Stimulated activated CD8-positive, alpha-beta memory T cell treated with anti-CD3 and anti-CD28 coated beads, Interleukin-4, amount 100 ng/mL, for 4 hours (primary cell): ENCODE data around the gene SH3RF1.
"Not testable (repeated sequence)": the region's sequence is repeated elsewhere in the genome, so short reads cannot be mapped to it uniquely, and the experiment has no call there.

Experiments used
- DNase-seq, 2 donors: peaks; one replicate each; pipeline ENCODE4 v3.0.0-alpha.2; 2020; ENCODE audit warnings: low read depth in 2 of 2, low spot score in 1 of 2

The SH3RF1 gene

GRCh38 chr4:169202145-169202699, 68.5 kb downstream of the SH3RF1 start:
- no peak for DNase-seq

GRCh38 chr4:169201222-169202144, 69.3 kb downstream of the SH3RF1 start:
- DNase-seq: no peak

- DNase-seq: no peak
These were observed 70.3 kb downstream of the SH3RF1 start for GRCh38 chr4:169200361-169201030.

GRCh38 chr4:169199184-169199583, 71.6 kb downstream of the SH3RF1 start:
- DNase-seq: no peak

GRCh38 chr4:169198167-169198566, 72.6 kb downstream of the SH3RF1 start:
- no peak for DNase-seq

- not testable (repeated sequence) for DNase-seq
These were observed 73.5 kb downstream of the SH3RF1 start for GRCh38 chr4:169197206-169197605.

GRCh38 chr4:169195032-169195431, 75.7 kb downstream of the SH3RF1 start:
- no peak for DNase-seq

GRCh38 chr4:169189968-169190367, 80.8 kb downstream of the SH3RF1 start:
- not testable (repeated sequence) for DNase-seq

- no peak for DNase-seq
These were observed 81.4 kb downstream of the SH3RF1 start for GRCh38 chr4:169189372-169189771.

- no peak for DNase-seq
These were observed 82.6 kb downstream of the SH3RF1 start for GRCh38 chr4:169188204-169188603.

- no peak for DNase-seq
These were observed 85.4 kb downstream of the SH3RF1 start for GRCh38 chr4:169185133-169185956.

- no peak for DNase-seq
These were observed 86.1 kb downstream of the SH3RF1 start for GRCh38 chr4:169184686-169185085.

- no peak for DNase-seq
These were observed 86.5 kb downstream of the SH3RF1 start for GRCh38 chr4:169184236-169184635.

GRCh38 chr4:169183581-169183980, 87.2 kb downstream of the SH3RF1 start:
- no peak for DNase-seq

GRCh38 chr4:169179609-169180521, 90.9 kb downstream of the SH3RF1 start:
- DNase-seq: no peak

GRCh38 chr4:169178092-169178491, 92.7 kb downstream of the SH3RF1 start:
- not testable (repeated sequence) for DNase-seq

- no peak for DNase-seq
These were observed 95.3 kb downstream of the SH3RF1 start for GRCh38 chr4:169175476-169175875.

- DNase-seq: no peak
These were observed 95.7 kb downstream of the SH3RF1 start for GRCh38 chr4:169175035-169175434.

- no peak for DNase-seq
These were observed 96.5 kb downstream of the SH3RF1 start for GRCh38 chr4:169174247-169174646.
